Left forelimb (tissue), 1 donor: ENCODE results near the gene CWC15.
"Not testable (repeated sequence)": the region's sequence is repeated elsewhere in the genome, so short reads cannot be mapped to it uniquely, and the experiment has no call there.

Source experiments
- DNase-seq: peaks from one replicate; pipeline ENCODE4 v3.0.0-alpha.2; 2018; ENCODE audit warnings: low spot score

CWC15 gene

GRCh38 chr11:94913718-94914394, 59.5 kb downstream of the CWC15 start:
- DNase-seq = not testable (repeated sequence)

GRCh38 chr11:94912806-94913205, 60.5 kb downstream of the CWC15 start:
- no peak for DNase-seq
